Type B pancreatic cell (in vitro differentiated cells): Measurements from ENCODE around the gene ZSWIM3. TPM values are rescaled to one million over a fixed set of nuclear protein-coding genes. Genes with fewer than 3 reads are reported as not detected.
A peak's percentile ranks its signal among the peaks of the same experiment; 100 is the strongest.
"Not testable (repeated sequence)": the region's sequence is repeated elsewhere in the genome, so short reads cannot be mapped to it uniquely, and the experiment has no call there.

ENCODE experiments used
- DNase-seq: peaks from one replicate; pipeline ENCODE4 v3.0.0; 2021; ENCODE audit warnings: mixed read lengths; ENCODE audit not compliant: unreplicated experiment; ENCODE audit errors: extremely low spot score
- H3K27ac Mint-ChIP-seq: 2 replicates; pipeline ENCODE4 v1.8.0; 2021; ENCODE audit warnings: mild to moderate bottlenecking, mixed read lengths
- H3K27me3 Mint-ChIP-seq: 2 replicates; pipeline ENCODE4 v1.8.0; 2021; ENCODE audit warnings: mixed read lengths
- H3K36me3 Mint-ChIP-seq: 2 replicates; pipeline ENCODE4 v1.8.0; 2021; ENCODE audit warnings: mixed read lengths
- H3K4me1 Mint-ChIP-seq: one replicate; pipeline ENCODE4 v1.8.0; 2021; ENCODE audit warnings: mixed read lengths; ENCODE audit not compliant: unreplicated experiment
- H3K4me3 Mint-ChIP-seq: 2 replicates; pipeline ENCODE4 v1.8.0; 2021; ENCODE audit warnings: mild to moderate bottlenecking, mixed read lengths
- H3K9me3 Mint-ChIP-seq: 2 replicates; pipeline ENCODE4 v1.8.0; 2021; ENCODE audit warnings: mixed read lengths
- CTCF ChIP-seq: fragments of 200-600 bp; sonication (generic); conservative IDR thresholded peaks from 2 replicates; pipeline ENCODE4 v1.5.0; 2021; ENCODE audit warnings: antibody characterized with exemption, mild to moderate bottlenecking
- total RNA-seq: library from RNA; stranded (reverse); gene quantifications from 2 replicates; pipeline ENCODE4 v1.2.1, GENCODE V29; 2021; ENCODE audit warnings: low replicate concordance

The ZSWIM3 gene
- total RNA-seq, 1 donor from 2014 or later, result 4.7 TPM

GRCh38 chr20:45873409-45874103 lies 16.1 kb downstream of the ZSWIM3 start:
- Mint-ChIP-seq H3K4me1 (no peaks in the 10 kb centered on the region), H3K9me3 (no peaks in the 10 kb centered on the region), H3K27me3 (no peaks in the 10 kb centered on the region), H3K4me3 (no peak overlapping the region), H3K27ac (no peak overlapping the region), H3K36me3 (no peaks in the 10 kb centered on the region)
- TF ChIP-seq CTCF, result no peak
- DNase-seq, result no peak

GRCh38 chr20:45874104-45874481 lies 16.7 kb downstream of the ZSWIM3 start:
- H3K27me3 Mint-ChIP-seq, H3K36me3 Mint-ChIP-seq, DNase-seq, H3K9me3 Mint-ChIP-seq, H3K4me1 Mint-ChIP-seq, H3K27ac Mint-ChIP-seq, H3K4me3 Mint-ChIP-seq: not testable (repeated sequence)

GRCh38 chr20:45874576-45874975 lies 17.2 kb downstream of the ZSWIM3 start:
- H3K4me1 Mint-ChIP-seq, result no peaks in the 10 kb centered on the region
- no peaks in the 10 kb centered on the region for H3K27me3 Mint-ChIP-seq
- no peak overlapping the region for H3K27ac Mint-ChIP-seq
- DNase-seq, result no peak
- no peaks in the 10 kb centered on the region for H3K36me3 Mint-ChIP-seq
- TF ChIP-seq CTCF, result no peak
- no peaks in the 10 kb centered on the region for H3K9me3 Mint-ChIP-seq
- H3K4me3 Mint-ChIP-seq, result no peak overlapping the region

- Mint-ChIP-seq H3K4me1 (peaks cover 21% of the 10 kb centered on the region), H3K9me3 (no peaks in the 10 kb centered on the region), H3K4me3 (no peak overlapping the region), H3K27me3 (no peaks in the 10 kb centered on the region), H3K27ac (no peak overlapping the region), H3K36me3 (peaks cover 8% of the 10 kb centered on the region)
- no peak for TF ChIP-seq CTCF
- no peak for DNase-seq
Observed at GRCh38 chr20:45878076-45878761, 20.8 kb downstream of the ZSWIM3 start.

- DNase-seq, result peak; percentile 97
- no peak for TF ChIP-seq CTCF
- peaks cover 8% of the 10 kb centered on the region for H3K36me3 Mint-ChIP-seq
- H3K4me1 Mint-ChIP-seq, result peaks cover 21% of the 10 kb centered on the region
- H3K27me3 Mint-ChIP-seq, result no peaks in the 10 kb centered on the region
- peak within 1 kb of the TSS; percentile 98 for H3K27ac Mint-ChIP-seq
- H3K9me3 Mint-ChIP-seq, result no peaks in the 10 kb centered on the region
- peak within 1 kb of the TSS; percentile 99 for H3K4me3 Mint-ChIP-seq
Observed at GRCh38 chr20:45880988-45881788, 23.8 kb downstream of the ZSWIM3 start, which contains the start of gene ZSWIM1. TSS of gene ZSWIM1 (plus strand) at chr20:45881227. CDS start at chr20:45882593, 1,366 bp downstream.
